G401.6 (cell line): ENCODE data around the gene TRPM3.

Source experiments
- FAIRE-seq: peaks from 2 replicates; lab custom pipeline; 2012; peaks lifted over from hg19 to GRCh38; lab: Jason Lieb, UNC

Gene TRPM3

GRCh38 chr9:70578720-70579119 lies 542.7 kb downstream of the TRPM3 start:
- no peak for FAIRE-seq

DNA sequence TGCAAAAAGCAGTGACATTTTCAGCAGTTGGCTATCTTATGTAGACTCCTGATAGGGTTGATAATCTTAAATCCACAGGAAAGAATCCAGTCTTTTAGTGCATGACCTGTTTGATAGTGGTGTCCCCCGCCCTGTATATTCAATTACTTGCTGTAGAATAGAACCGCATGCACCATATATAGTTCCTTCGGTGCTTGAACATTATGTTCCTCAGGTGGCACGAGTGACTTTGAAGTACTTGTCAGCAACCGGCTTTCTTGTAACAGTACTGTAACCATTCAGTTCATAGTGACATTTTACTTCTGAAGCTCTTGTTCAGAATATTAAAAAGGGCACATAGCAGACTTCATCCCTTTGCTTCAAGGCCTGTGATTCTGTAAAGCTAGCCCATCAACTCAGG lies 543.8 kb downstream of the TRPM3 start:
- FAIRE-seq = no peak

DNA sequence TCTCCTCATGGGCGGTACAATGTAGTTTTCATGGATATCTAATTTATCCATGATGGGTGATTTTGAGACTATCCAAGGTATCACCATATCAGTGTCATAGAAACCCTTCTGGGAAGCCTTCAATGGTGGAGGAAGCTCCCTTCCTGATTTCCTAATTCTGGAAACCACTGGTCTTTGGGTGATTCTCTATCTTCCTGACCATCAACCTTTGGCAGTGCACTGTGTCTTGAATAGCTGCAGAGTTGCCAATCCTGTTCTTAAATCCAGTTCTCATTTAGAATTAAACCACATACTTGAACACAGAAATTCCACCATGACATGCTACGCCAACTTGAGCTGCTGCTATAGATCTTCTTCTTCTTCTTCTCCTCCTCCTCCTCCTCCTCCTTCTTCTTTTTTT lies 545.3 kb downstream of the TRPM3 start:
- FAIRE-seq = no peak

GRCh38 chr9:70574151-70574837 lies 547.1 kb downstream of the TRPM3 start:
- no peak for FAIRE-seq

- no peak for FAIRE-seq
Measured at GRCh38 chr9:70573308-70573707, 548.1 kb downstream of the TRPM3 start.

DNA sequence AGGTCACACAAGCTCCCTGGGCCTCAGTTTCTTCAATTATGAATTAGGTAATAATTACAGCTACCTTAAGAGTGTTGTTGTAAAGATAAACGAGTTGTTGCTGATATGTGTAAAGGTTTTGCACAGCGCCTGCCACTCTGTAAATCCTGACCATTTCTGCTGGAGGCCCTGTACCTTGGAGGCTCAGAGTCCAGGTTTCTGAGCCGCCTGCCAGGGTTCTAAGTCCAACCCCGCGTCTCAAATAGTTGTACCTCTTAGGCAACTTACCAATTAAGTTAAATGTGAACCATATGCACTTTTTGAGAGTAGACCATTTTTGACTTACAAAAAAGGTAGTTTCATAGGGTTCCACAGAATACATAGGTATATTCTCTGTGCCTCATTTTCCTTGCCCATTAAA lies 550.2 kb downstream of the TRPM3 start:
- no peak for FAIRE-seq

DNA sequence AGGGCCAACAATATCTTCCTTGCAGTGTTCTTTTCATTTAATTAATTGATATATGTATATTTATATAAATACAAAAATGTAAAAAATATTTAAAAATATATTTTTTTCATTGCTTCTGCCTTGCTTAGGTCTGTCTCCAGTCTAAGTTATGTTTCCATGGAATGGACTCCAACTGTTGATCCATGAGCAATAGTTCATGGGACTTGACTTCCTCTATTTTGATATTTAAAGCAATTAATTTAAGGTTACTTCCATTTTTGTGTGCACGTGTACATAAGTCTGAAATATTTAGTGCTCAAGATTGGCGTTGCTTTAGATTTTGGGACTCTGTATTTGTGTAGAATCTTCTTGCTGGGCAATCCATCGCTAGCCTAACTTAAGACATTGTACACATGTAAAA lies 551.6 kb downstream of the TRPM3 start:
- FAIRE-seq = no peak

DNA sequence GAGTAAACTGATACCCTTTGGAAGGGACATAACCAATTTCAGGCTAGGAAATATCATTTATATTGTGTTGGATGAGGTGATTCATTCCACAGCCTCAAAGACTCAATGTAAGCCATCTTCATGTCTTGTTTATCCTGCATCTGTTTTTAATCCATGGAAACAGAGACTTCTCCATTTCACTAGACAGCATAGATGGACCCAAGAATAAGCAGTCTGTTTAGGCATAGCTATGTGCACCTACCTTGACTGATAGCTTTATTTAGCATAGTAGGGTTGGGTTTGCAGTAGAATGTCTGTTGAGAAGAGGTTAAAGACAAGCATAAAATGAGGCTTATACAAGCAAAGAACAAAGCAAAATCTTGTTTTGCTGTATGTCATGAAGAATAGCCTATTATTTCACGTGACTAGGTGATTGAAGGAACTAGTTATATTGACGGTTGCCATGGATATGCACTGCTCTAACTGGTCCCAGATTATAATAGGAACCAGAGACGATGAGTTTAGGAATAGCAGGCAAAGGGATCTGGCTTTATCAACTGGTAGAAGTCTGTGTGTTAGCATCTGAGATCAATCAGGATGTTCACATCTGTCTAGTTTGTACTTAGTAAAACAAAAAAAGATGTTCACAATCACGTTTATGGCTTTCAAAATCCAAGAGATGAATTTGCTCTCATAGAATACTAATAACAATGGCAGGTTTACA lies 552.2 kb downstream of the TRPM3 start:
- no peak for FAIRE-seq

DNA sequence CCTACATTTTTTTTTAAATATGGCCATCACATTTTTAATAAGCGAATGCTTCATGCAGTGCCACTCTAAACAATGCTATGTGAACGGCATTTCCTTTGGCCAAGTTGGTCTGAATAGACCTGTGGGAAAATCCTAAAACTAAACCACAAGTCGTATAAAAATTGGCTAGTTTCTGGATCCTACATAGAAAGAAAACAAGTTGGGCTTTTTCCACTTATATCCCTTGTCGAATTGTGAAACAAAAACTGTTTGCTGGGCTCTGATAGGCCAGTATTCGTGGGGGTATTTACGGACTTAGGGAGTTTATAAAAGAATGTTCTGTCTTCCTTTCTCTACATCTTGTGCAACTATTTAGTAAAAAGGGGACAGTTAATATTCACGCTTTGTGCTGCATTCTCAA lies 553.9 kb downstream of the TRPM3 start:
- FAIRE-seq = no peak

DNA sequence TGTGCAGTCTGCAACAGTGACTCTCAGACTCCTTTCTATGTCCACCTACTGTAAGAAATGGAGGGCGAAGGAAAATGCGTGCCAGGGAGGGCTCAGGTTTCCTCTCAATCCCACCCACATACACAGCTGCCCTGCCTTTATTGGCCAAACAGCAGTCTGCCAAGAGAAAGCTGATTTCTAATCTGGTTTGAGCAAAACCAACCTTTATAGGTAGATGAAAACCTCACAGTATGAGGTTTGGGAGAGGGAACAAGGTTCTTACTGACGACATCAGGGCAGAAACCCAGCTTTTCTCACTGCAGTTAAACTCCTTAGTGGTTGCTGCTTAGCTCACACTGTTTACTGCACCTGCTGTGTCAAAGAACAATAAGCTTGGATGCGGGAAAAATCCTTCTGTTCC lies 554.7 kb downstream of the TRPM3 start:
- no peak for FAIRE-seq

- FAIRE-seq = no peak
Measured at GRCh38 chr9:70566066-70566465, 555.4 kb downstream of the TRPM3 start.

DNA sequence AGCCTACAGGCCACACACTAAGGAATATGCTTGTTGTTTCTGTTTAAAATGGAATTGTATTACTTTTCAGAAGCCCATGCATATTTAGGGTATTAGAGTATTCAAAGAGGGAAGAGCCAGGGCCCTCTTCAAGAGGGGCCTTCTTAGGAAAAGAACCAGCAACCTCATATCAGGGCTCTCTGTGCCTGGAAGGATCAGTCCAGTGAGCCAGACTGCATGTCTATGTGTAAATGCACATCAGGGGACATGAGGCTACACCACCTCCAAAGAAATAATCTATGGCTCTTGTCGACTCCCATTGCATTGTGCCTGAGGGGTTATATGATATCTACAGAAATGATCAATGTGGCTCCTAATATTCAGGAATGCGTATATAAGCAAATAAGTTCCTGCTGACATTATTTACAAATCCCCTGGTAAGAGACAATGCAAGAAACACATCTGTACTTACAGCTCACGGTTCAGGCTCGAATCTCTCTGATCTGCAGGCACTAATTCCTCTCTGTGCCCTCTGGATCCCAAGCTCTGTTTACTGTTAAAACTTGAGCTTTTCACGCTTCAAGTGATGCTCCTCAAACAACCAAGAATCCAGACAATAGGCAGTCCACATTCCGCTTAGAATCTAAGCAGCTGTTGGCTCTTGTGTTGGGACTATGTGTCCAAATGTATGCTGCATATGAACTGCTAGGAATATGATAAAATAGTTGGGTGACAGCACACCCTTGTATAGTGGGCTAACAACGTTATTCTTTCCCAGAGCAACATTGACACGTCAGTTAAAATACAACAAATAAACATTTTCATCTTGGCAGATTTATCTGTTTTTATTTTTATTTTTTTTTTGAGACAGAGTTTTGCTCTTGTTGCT lies 556.7 kb downstream of the TRPM3 start:
- FAIRE-seq = no peak

DNA sequence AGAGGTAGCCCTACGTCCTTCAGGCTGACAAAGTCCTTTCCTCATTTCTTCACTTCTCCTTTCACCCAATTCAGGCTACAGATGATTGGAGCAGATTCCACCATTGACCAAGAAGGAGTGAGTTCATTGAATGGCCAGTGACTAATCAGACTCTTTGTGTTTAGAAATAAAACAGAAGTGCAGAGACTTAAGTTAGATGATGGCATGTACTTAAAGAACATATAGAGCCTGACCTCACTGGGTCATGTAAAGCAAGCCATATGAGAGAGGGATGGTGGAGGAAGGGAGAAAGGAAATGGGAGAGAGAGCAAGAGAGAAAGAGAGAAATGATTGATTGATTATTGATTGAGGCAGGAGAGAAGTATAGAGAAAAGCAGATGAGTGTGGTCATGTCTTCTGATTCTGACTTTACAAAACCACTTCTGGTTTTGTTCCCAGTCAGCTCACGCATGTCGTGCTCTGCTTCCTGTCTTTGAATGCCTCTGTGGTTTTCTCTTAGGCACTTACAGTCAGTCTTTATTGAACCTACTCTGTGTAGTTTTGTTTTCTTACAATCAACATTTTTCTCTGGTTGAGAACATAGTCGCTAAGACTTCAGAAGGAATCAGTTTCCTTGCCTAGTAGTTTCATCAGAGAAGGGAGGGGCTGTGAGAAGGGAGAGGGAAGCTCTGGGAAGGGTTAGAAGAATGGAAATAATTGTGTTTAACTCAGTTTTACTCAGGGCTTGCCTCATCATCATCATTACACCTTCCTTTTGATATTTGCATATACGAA lies 557.8 kb downstream of the TRPM3 start:
- no peak for FAIRE-seq

DNA sequence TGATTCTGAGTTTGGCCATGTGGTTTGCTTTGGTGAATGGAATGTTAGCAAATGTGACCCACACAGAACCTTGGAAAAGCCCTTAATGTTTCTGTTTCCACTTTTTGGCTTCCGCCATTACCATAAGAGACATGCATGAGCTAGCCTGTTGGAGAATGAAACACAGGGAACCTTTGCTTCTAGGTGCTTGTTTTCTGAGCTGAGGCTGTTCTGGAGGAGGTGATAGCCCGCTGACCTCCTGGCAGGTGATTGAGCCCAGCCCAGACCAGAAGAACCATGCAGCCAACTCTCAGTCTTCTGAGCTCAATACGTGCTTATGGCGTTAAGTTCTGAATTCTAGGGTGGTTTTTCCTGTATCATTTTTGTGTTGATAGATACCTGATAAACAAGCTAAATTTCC lies 558.4 kb downstream of the TRPM3 start:
- FAIRE-seq = no peak

DNA sequence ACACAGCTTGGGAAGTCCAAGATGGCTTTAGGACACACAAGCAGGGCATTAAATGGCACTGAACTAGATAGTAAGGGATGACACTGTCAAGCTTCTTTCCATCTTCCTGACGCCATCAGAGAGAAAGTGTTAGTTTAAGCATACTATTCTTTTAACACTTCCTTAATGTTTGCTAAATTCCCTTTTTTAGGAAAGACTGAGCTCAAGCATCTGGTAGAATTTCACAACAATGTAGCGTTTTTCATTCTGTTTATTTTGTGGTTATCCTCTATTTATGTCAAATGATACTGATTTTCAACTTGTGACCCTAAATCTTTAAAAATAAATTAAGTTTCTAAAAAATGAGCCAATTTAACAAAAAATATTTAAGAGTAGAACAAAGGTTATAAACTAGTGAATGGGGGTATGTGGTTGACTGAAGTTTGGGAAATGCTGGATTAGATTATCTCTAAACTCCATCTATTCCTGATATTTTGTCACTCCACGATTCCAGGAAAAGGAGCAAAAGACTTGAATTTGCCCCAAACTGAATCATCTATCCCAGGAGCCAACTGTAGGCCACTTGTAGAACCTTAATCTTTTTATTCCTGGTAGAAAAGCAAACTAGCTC lies 559.5 kb downstream of the TRPM3 start:
- no peak for FAIRE-seq

DNA sequence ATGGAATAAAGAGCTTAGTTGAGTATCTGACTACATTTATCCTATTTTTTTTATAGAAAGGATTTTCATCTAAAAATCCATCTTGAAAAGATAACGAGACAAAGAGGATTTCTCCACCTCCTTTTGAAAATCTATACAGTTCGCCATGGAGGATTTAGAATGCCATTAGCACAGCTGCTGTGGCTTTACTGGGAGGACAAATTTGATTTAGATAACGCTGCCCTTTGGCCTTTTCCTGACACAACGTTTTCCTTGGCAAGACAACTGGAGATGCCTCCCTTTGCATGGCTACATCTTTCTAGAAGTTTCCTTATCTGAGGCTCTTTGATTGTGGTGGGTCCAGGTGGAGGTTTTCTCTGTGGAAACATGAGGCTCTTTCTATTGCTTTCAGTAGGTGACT lies 560.3 kb downstream of the TRPM3 start:
- FAIRE-seq = no peak

DNA sequence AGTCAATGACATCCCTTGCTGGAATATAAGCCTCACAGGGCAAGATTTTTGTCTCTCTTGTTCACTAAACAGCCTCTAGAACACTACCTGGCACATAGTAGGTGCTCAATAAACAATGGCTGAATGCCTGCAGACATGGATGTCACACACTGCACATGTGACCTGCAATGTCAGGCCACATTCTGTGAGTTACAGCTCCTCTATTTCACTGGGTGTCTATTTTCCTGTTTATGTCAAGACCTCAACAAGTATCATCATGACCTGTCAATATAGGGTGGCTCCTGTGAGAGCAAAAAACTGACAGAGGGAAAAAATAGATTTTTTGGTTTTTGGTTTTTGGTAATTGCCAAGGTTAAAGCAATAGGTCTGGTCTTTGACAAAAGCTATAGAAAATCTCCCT lies 562.3 kb downstream of the TRPM3 start:
- FAIRE-seq = no peak

DNA sequence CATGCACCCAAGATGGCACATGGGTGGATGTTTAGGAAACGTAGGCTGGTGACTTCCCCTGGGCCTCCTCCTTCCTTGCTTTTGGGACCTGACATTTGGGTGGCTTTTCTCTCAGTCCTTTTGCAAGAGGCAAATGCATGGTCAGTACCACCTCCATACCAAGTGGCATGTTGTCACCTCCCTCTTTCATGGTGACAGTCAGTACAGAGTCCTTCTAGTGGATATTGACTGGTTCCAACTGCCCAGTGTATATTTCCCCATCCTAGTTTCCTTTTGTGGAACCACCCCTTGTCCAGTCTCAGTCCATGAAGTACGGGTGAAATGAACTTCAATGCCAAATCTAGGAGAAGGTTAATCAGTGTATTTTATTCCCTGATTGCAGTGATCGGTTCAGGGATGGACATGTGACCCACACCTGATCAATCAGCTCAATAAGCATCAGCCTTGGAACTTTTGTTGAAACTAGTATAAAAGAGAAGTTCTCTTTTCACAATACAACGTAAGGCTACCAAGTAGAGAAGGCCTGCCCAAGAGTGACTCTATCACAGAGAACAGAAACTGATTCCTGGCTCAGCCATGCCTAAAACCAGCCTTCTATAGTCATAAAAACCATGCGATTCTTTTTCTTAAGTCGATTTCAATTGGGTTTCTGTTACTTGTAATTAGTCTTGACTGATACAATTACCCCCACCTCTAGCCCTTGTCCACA lies 563.6 kb downstream of the TRPM3 start:
- no peak for FAIRE-seq

DNA sequence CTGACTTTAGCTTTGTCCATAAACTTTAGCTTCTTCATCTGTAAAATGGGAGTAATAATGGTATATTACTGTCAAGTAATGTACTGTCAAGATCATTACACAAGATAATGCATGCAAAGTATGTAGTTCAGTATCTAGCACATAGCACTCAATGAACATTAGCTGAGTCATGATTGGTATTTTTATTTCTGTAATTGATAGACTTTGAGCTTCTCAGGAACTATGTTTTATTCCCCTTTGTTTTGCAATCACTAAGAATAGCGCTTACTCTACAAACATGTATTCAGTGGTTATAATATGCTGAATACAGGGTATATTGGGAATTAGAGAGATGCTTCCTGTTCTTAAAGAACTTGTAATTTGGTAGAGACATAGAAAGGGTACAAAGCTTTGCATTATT lies 564.6 kb downstream of the TRPM3 start:
- no peak for FAIRE-seq

DNA sequence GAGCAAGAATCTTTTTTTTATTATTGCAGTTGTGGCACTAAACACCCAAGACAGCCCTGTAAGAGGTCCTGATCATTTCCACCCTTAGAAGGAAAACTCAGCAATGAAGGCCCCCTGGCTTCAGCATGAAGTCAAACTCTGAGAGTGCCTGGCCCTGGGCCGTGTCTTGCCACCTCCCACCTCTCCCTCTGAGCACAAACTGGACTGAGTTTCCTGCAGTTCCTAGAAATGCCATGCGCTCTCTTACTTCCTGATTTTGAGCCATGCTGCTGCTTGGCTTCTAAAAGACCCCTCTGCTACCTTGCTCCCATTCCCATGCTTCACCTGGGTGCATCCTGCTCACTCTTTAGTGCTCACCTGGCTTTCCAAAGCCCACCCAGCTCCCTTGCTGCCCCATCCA lies 566.5 kb downstream of the TRPM3 start:
- FAIRE-seq = no peak
